HCT116 (cell line): ENCODE results near the gene PIGN. TPM values are rescaled to one million over a fixed set of nuclear protein-coding genes. Genes with fewer than 3 reads are reported as not detected.

ENCODE experiments used
- ATAC-seq: fragments of 200-7000 bp; cut with Tn5 transposase; 2 replicates; pipeline ENCODE4 v1.9.1; 2020; ENCODE audit warnings: mild to moderate bottlenecking, moderate library complexity
- BruUV-seq: library from RNA; stranded (reverse); fragments of 400-500 nt; replicated peaks from 2 replicates; lab custom pipeline; 2021; lab: Mats Ljungman, UMichigan
- CTCF ChIA-PET: fragments of 300-600 bp; sonication (Branson Sonifier 250); formaldehyde crosslinking; loops from one replicate; lab custom pipeline; 2021; ENCODE audit warnings: antibody characterized with exemption; lab: Charles Lee
- POLR2A ChIA-PET: fragments of 300-600, 350-600 bp; sonication (Branson Sonifier 250); formaldehyde crosslinking; loops from one replicate; lab custom pipeline; 2021; ENCODE audit warnings: antibody characterized with exemption; lab: Charles Lee
- RAD21 ChIA-PET, 2 experiments: fragments of 300-600 bp; sonication (Branson Sonifier 250); formaldehyde crosslinking; loops; one replicate each; lab custom pipeline; 2023; ENCODE audit warnings: low total read pairs in 2 of 2; ENCODE audit not compliant: uncharacterized antibody in 2 of 2, unreplicated experiment in 2 of 2, low non-redundant PET in 1 of 2; lab: Charles Lee
- DNase-seq: peaks from one replicate; pipeline ENCODE4 v3.0.0-alpha.2; 2010; ENCODE audit warnings: low read depth, low spot score
- H2AFZ ChIP-seq: fragments of 200-600 bp; shearing (Covaris generic), sonication (generic); 2 replicates; pipeline ENCODE4 v1.6.1; 2017; ENCODE audit warnings: low read depth, mixed run types, mixed read lengths, antibody characterized with exemption, low read length; ENCODE audit not compliant: poor library complexity, severe bottlenecking
- H3K27ac ChIP-seq: 2 replicates; pipeline ENCODE4 v1.5.1; 2012; ENCODE audit warnings: low read depth, low read length
- H3K27me3 ChIP-seq: fragments of 200-600 bp; sonication (generic); 2 replicates; pipeline ENCODE4 v1.6.1; 2016; ENCODE audit warnings: mixed run types, low read length, mixed read lengths; ENCODE audit not compliant: insufficient read depth
- H3K36me3 ChIP-seq, 2 experiments: fragments of 200-500 bp in 1 of 2; fragments of 200-600 bp in 1 of 2; sonication (Bioruptor generic) in 1 of 2; sonication (generic) in 1 of 2; 2 replicates each; pipeline versions ENCODE4 v1.5.1 to v1.6.1; 2014 to 2016; ENCODE audit warnings: low read length in 2 of 2, inconsistent platforms in 1 of 2, mixed read lengths in 1 of 2, mixed run types in 1 of 2; ENCODE audit not compliant: insufficient read depth in 2 of 2, control insufficient read depth in 1 of 2
- H3K4me1 ChIP-seq, 2 experiments: fragments of 200-600 bp in 1 of 2; sonication (generic) in 1 of 2; 2 replicates each; pipeline versions ENCODE4 v1.5.1 to v1.6.1; 2012 to 2017; ENCODE audit warnings: low read length in 2 of 2, inconsistent platforms in 1 of 2, mild to moderate bottlenecking in 1 of 2, mixed read lengths in 1 of 2, mixed run types in 1 of 2, moderate library complexity in 1 of 2; ENCODE audit not compliant: insufficient read depth in 2 of 2, control insufficient read depth in 1 of 2
- H3K4me2 ChIP-seq: fragments of 200-600 bp; sonication (generic); 2 replicates; pipeline ENCODE4 v1.6.1; 2017; ENCODE audit warnings: mixed run types, low read length, mixed read lengths
- H3K4me3 ChIP-seq, 2 experiments: fragments of 200-600 bp in 1 of 2; sonication (generic) in 1 of 2; replicated peaks in 1 of 2; 2 replicates each; pipeline ENCODE4 v1.5.1; 2011 to 2016; ENCODE audit warnings: low read length in 2 of 2, control low read depth in 1 of 2, low read depth in 1 of 2, mild to moderate bottlenecking in 1 of 2, mixed read lengths in 1 of 2, mixed run types in 1 of 2
- H3K79me2 ChIP-seq: fragments of 200-600 bp; sonication (generic); 2 replicates; pipeline ENCODE4 v1.6.1; 2017; ENCODE audit warnings: mild to moderate bottlenecking, mixed run types, low read length, moderate library complexity, mixed read lengths; ENCODE audit not compliant: insufficient read depth
- H3K9ac ChIP-seq: fragments of 200-600 bp; sonication (generic); 2 replicates; pipeline ENCODE4 v1.6.1; 2016; ENCODE audit warnings: low read length, mixed read lengths
- H3K9me2 ChIP-seq: fragments of 200-600 bp; sonication (generic), shearing (Covaris generic); 2 replicates; pipeline ENCODE4 v1.6.1; 2017; ENCODE audit warnings: mixed run types, mild to moderate bottlenecking, moderate library complexity; ENCODE audit not compliant: insufficient read depth
- H3K9me3 ChIP-seq, 2 experiments: fragments of 200-500 bp in 1 of 2; fragments of 200-600 bp in 1 of 2; sonication (Bioruptor generic) in 1 of 2; sonication (generic) in 1 of 2; 2 replicates each; pipeline ENCODE4 v1.6.1; 2014 to 2017; ENCODE audit warnings: low read length in 2 of 2, mixed read lengths in 2 of 2, inconsistent platforms in 1 of 2, low read depth in 1 of 2, mild to moderate bottlenecking in 1 of 2, mixed run types in 1 of 2, moderate library complexity in 1 of 2; ENCODE audit not compliant: control insufficient read depth in 1 of 2, insufficient read depth in 1 of 2
- H4K20me1 ChIP-seq: fragments of 200-600 bp; sonication (generic), shearing (Covaris generic); 2 replicates; pipeline ENCODE4 v1.6.1; 2017; ENCODE audit warnings: mixed run types, mild to moderate bottlenecking, moderate library complexity; ENCODE audit not compliant: insufficient read depth
- CEBPB ChIP-seq: IDR thresholded peaks from 2 replicates; pipeline ENCODE4 v1.6.1; 2012; ENCODE audit warnings: low read depth
- EZH2 ChIP-seq: fragments of 200-600 bp; sonication (generic); IDR thresholded peaks from 2 replicates; pipeline ENCODE4 v1.6.1; 2017; ENCODE audit warnings: antibody characterized with exemption, mixed run types
- FOSL1 ChIP-seq: IDR thresholded peaks from 2 replicates; pipeline ENCODE4 v1.6.1; 2012; ENCODE audit warnings: low read depth
- JUND ChIP-seq: IDR thresholded peaks from 2 replicates; pipeline ENCODE4 v1.6.1; 2012
- POLR2A ChIP-seq: IDR thresholded peaks from 2 replicates; pipeline ENCODE4 v1.7.0; 2011; ENCODE audit warnings: borderline replicate concordance; ENCODE audit not compliant: insufficient read depth, insufficient read length; ENCODE audit errors: extremely low read depth
- POLR2AphosphoS5 ChIP-seq: IDR thresholded peaks from 2 replicates; pipeline ENCODE4 v1.6.1; 2011; ENCODE audit warnings: mild to moderate bottlenecking, low read depth, low read length, moderate library complexity
- RAD21 ChIP-seq: IDR thresholded peaks from 2 replicates; pipeline ENCODE4 v1.6.1; 2012; ENCODE audit warnings: low read depth, mild to moderate bottlenecking
- SP1 ChIP-seq: IDR thresholded peaks from 2 replicates; pipeline ENCODE4 v1.6.1; 2012; ENCODE audit warnings: low read depth
- SRF ChIP-seq: IDR thresholded peaks from 2 replicates; pipeline ENCODE4 v1.6.1; 2012; ENCODE audit warnings: low read depth
- TCF7L2 ChIP-seq: IDR thresholded peaks from 2 replicates; pipeline ENCODE4 v1.7.0; 2011; ENCODE audit warnings: borderline replicate concordance, inconsistent platforms; ENCODE audit not compliant: insufficient read depth, insufficient read length; ENCODE audit errors: extremely low read depth
- YY1 ChIP-seq: IDR thresholded peaks from 2 replicates; pipeline ENCODE4 v1.6.1; 2011; ENCODE audit warnings: low read length, low read depth, moderate library complexity, mild to moderate bottlenecking; ENCODE audit not compliant: insufficient replicate concordance; ENCODE audit errors: extremely low read depth
- ZBTB33 ChIP-seq: IDR thresholded peaks from 2 replicates; pipeline ENCODE4 v1.6.1; 2011; ENCODE audit warnings: mild to moderate bottlenecking, low read length, moderate library complexity; ENCODE audit not compliant: insufficient replicate concordance; ENCODE audit errors: extremely low read depth
- ZFX ChIP-seq: fragments of 450-650 bp; IDR thresholded peaks from 2 replicates; pipeline ENCODE4 v1.6.1; 2017
- ZNF274 ChIP-seq: fragments of 200-500 bp; sonication (Bioruptor generic); IDR thresholded peaks from 2 replicates; pipeline ENCODE4 v1.6.1; 2014; ENCODE audit warnings: mild to moderate bottlenecking, low read depth, low read length, inconsistent platforms
- intact Hi-C: fragments of 100-400 bp; cut with micrococcal nuclease; formaldehyde crosslinking; loops from 2 replicates; pipeline ENCODE4 v1.10.0; 2022
- total RNA-seq: library from RNA; stranded (reverse); gene quantifications from one replicate; pipeline ENCODE4 v1.2.1, GENCODE V29; 2021; ENCODE audit not compliant: unreplicated experiment

PIGN gene
- total RNA-seq, 1 experiment from 2014 or later = 12.2 TPM

GRCh38 chr18:62210138-62210537 lies 23.3 kb upstream of the PIGN start:
- no peak overlapping the region for H2AFZ ChIP-seq
- ChIA-PET RAD21 (no interaction called here), POLR2A (no interaction called here), CTCF (no interaction called here)
- H3K36me3 ChIP-seq = peaks cover 0 to 5% of the 10 kb centered on the region in 2 experiments; a peak in 1 of 4 replicates
- BruUV-seq = no TSS peak
- H4K20me1 ChIP-seq = no peaks in the 10 kb centered on the region
- H3K4me3 ChIP-seq = no peak overlapping the region
- no peaks in the 10 kb centered on the region for H3K9me2 ChIP-seq
- peaks cover 65% of the 10 kb centered on the region for H3K79me2 ChIP-seq
- no peak overlapping the region for H3K9ac ChIP-seq
- no peak overlapping the region for H3K27ac ChIP-seq
- TF ChIP-seq JUND = no peak
- no peak for TF ChIP-seq YY1
- no peak for TF ChIP-seq SP1
- TF ChIP-seq POLR2A = no peak
- intact Hi-C loops = no loop called here
- no peaks in the 10 kb centered on the region for H3K27me3 ChIP-seq
- no peaks in the 10 kb centered on the region for H3K4me1 ChIP-seq
- ATAC-seq = no peak
- H3K4me2 ChIP-seq = no peak overlapping the region
- DNase-seq = no peak
- no peaks in the 10 kb centered on the region for H3K9me3 ChIP-seq

GRCh38 chr18:62209046-62209445 lies 22.2 kb upstream of the PIGN start:
- POLR2A ChIA-PET = no interaction called here
- intact Hi-C loops = no loop called here
- peaks cover 0 to 5% of the 10 kb centered on the region in 2 experiments; a peak in 1 of 4 replicates for H3K36me3 ChIP-seq
- no peaks in the 10 kb centered on the region for H4K20me1 ChIP-seq
- no peaks in the 10 kb centered on the region for H3K27me3 ChIP-seq
- no peaks in the 10 kb centered on the region for H3K4me1 ChIP-seq
- no peak for TF ChIP-seq RAD21
- TF ChIP-seq POLR2AphosphoS5 = no peak
- TF ChIP-seq ZFX = no peak
- TF ChIP-seq FOSL1 = no peak
- no peak for TF ChIP-seq SRF
- TF ChIP-seq JUND = no peak
- no peak for TF ChIP-seq POLR2A
- TF ChIP-seq TCF7L2 = no peak
- no peak for TF ChIP-seq ZNF274
- no peak for TF ChIP-seq EZH2
- no peak for TF ChIP-seq YY1
- no peak for TF ChIP-seq CEBPB
- TF ChIP-seq ZBTB33 = no peak
- TF ChIP-seq, all 23 proteins: peak for 0
- Histone ChIP-seq H3K27ac (no peak overlapping the region), H3K79me2 (peaks cover 75% of the 10 kb centered on the region), H3K9ac (no peak overlapping the region), H2AFZ (no peak overlapping the region), H3K4me2 (no peak overlapping the region), H3K9me2 (no peaks in the 10 kb centered on the region), H3K4me3 (no peak overlapping the region), H3K9me3 (no peaks in the 10 kb centered on the region)
- ChIA-PET CTCF (no interaction called here), RAD21 (no interaction called here)
- DNase-seq = no peak
- BruUV-seq = no TSS peak
- no peak for ATAC-seq
